Measurements from ENCODE around the gene TRPV3.
A peak's percentile ranks its signal among the peaks of the same experiment; 100 is the strongest.

- TF ChIP-seq EP300 (IDR thresholded peaks at IDR 0.05): peak; percentile 28 to 87
- TF ChIP-seq CTCF (IDR thresholded peaks at IDR 0.05): no peak
Measured at GRCh38 chr17:3512505-3513171, 45.0 kb downstream of the TRPV3 start.
